ENCODE measurements around the gene STK39. TPM values are rescaled to one million over a fixed set of nuclear protein-coding genes. Genes with fewer than 3 reads are reported as not detected.

The STK39 gene
- total and polyA plus RNA-seq, 9 of the 15 experiments (the other 6 are each of a cell fraction or from before 2014, with no cell fraction given), result 0.19 to 0.76 (median 0.51) TPM

DNA sequence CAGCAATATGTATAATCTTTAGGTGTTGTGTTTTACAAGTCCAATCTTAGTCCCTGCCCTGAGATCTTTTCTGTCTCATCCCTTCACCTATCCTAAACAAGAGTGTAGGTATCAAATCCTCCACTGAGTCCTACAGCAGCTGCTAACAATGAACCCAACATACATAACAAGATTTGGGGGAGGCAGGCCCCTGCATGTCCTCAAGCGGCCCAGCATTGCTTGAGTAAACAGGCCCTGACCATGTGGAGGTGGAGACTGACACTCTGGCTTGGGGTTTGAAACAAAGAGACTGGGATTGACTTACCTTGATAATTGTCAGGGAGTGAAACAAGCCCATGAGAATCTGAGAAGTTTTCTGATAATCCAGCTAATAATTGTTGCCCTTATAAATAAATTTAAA lies 213.4 kb downstream of the STK39 start (continued):
- TF ChIP-seq, protein P1, sequence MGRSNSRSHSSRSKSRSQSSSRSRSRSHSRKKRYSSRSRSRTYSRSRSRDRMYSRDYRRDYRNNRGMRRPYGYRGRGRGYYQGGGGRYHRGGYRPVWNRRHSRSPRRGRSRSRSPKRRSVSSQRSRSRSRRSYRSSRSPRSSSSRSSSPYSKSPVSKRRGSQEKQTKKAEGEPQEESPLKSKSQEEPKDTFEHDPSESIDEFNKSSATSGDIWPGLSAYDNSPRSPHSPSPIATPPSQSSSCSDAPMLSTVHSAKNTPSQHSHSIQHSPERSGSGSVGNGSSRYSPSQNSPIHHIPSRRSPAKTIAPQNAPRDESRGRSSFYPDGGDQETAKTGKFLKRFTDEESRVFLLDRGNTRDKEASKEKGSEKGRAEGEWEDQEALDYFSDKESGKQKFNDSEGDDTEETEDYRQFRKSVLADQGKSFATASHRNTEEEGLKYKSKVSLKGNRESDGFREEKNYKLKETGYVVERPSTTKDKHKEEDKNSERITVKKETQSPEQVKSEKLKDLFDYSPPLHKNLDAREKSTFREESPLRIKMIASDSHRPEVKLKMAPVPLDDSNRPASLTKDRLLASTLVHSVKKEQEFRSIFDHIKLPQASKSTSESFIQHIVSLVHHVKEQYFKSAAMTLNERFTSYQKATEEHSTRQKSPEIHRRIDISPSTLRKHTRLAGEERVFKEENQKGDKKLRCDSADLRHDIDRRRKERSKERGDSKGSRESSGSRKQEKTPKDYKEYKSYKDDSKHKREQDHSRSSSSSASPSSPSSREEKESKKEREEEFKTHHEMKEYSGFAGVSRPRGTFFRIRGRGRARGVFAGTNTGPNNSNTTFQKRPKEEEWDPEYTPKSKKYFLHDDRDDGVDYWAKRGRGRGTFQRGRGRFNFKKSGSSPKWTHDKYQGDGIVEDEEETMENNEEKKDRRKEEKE (IDR thresholded peaks at IDR 0.05; ENCODE audit: borderline replicate concordance in 1 of 2, control insufficient read depth in 1 of 2, low read depth in 2 of 2, low read length in 1 of 2), result no peak
- TF ChIP-seq, protein P2, sequence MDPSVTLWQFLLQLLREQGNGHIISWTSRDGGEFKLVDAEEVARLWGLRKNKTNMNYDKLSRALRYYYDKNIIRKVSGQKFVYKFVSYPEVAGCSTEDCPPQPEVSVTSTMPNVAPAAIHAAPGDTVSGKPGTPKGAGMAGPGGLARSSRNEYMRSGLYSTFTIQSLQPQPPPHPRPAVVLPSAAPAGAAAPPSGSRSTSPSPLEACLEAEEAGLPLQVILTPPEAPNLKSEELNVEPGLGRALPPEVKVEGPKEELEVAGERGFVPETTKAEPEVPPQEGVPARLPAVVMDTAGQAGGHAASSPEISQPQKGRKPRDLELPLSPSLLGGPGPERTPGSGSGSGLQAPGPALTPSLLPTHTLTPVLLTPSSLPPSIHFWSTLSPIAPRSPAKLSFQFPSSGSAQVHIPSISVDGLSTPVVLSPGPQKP (CRISPR knock-in tag; IDR thresholded peaks at IDR 0.05), result no peak
- TF ChIP-seq ZKSCAN3 (CRISPR knock-in tag; IDR thresholded peaks at IDR 0.05), result no peak
- TF ChIP-seq, protein P3, sequence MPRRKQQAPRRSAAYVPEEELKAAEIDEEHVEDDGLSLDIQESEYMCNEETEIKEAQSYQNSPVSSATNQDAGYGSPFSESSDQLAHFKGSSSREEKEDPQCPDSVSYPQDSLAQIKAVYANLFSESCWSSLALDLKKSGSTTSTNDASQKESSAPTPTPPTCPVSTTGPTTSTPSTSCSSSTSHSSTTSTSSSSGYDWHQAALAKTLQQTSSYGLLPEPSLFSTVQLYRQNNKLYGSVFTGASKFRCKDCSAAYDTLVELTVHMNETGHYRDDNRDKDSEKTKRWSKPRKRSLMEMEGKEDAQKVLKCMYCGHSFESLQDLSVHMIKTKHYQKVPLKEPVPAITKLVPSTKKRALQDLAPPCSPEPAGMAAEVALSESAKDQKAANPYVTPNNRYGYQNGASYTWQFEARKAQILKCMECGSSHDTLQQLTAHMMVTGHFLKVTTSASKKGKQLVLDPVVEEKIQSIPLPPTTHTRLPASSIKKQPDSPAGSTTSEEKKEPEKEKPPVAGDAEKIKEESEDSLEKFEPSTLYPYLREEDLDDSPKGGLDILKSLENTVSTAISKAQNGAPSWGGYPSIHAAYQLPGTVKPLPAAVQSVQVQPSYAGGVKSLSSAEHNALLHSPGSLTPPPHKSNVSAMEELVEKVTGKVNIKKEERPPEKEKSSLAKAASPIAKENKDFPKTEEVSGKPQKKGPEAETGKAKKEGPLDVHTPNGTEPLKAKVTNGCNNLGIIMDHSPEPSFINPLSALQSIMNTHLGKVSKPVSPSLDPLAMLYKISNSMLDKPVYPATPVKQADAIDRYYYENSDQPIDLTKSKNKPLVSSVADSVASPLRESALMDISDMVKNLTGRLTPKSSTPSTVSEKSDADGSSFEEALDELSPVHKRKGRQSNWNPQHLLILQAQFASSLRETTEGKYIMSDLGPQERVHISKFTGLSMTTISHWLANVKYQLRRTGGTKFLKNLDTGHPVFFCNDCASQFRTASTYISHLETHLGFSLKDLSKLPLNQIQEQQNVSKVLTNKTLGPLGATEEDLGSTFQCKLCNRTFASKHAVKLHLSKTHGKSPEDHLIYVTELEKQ (CRISPR knock-in tag; IDR thresholded peaks at IDR 0.05), result no peak
- TF ChIP-seq, protein P4, sequence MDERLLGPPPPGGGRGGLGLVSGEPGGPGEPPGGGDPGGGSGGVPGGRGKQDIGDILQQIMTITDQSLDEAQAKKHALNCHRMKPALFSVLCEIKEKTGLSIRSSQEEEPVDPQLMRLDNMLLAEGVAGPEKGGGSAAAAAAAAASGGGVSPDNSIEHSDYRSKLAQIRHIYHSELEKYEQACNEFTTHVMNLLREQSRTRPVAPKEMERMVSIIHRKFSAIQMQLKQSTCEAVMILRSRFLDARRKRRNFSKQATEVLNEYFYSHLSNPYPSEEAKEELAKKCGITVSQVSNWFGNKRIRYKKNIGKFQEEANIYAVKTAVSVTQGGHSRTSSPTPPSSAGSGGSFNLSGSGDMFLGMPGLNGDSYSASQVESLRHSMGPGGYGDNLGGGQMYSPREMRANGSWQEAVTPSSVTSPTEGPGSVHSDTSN (CRISPR knock-in tag; IDR thresholded peaks at IDR 0.05; ENCODE audit: low read depth), result no peak
- TF ChIP-seq, protein P4 (tag; conservative IDR thresholded peaks at IDR 0.05; ENCODE audit: low read depth), result no peak
- TF ChIP-seq, protein P5, sequence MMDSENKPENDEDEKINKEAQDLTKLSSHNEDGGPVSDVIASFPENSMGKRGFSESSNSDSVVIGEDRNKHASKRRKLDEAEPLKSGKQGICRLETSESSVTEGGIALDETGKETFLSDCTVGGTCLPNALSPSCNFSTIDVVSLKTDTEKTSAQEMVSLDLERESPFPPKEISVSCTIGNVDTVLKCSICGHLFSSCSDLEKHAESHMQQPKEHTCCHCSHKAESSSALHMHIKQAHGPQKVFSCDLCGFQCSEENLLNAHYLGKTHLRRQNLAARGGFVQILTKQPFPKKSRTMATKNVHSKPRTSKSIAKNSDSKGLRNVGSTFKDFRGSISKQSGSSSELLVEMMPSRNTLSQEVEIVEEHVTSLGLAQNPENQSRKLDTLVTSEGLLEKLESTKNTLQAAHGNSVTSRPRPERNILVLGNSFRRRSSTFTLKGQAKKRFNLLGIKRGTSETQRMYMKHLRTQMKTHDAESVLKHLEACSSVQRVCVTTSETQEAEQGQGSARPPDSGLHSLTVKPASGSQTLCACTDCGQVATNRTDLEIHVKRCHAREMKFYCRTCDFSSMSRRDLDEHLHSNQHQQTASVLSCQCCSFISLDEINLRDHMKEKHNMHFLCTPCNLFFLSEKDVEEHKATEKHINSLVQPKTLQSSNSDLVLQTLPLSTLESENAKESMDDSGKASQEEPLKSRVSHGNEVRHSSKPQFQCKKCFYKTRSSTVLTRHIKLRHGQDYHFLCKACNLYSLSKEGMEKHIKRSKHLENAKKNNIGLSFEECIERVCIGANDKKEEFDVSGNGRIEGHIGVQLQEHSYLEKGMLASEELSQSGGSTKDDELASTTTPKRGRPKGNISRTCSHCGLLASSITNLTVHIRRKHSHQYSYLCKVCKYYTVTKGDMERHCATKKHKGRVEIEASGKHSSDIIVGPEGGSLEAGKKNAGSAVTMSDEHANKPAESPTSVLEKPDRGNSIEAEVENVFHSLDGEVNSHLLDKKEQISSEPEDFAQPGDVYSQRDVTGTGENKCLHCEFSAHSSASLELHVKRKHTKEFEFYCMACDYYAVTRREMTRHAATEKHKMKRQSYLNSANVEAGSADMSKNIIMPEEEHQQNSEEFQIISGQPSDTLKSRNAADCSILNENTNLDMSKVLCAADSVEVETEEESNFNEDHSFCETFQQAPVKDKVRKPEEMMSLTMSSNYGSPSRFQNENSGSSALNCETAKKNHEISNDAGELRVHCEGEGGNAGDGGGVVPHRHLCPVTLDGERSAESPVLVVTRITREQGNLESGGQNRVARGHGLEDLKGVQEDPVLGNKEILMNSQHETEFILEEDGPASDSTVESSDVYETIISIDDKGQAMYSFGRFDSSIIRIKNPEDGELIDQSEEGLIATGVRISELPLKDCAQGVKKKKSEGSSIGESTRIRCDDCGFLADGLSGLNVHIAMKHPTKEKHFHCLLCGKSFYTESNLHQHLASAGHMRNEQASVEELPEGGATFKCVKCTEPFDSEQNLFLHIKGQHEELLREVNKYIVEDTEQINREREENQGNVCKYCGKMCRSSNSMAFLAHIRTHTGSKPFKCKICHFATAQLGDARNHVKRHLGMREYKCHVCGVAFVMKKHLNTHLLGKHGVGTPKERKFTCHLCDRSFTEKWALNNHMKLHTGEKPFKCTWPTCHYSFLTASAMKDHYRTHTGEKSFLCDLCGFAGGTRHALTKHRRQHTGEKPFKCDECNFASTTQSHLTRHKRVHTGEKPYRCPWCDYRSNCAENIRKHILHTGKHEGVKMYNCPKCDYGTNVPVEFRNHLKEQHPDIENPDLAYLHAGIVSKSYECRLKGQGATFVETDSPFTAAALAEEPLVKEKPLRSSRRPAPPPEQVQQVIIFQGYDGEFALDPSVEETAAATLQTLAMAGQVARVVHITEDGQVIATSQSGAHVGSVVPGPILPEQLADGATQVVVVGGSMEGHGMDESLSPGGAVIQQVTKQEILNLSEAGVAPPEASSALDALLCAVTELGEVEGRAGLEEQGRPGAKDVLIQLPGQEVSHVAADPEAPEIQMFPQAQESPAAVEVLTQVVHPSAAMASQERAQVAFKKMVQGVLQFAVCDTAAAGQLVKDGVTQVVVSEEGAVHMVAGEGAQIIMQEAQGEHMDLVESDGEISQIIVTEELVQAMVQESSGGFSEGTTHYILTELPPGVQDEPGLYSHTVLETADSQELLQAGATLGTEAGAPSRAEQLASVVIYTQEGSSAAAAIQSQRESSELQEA (IDR thresholded peaks at IDR 0.05; ENCODE audit: low read depth), result no peak
- no peak for TF ChIP-seq MCM7 (IDR thresholded peaks at IDR 0.05)

Data from K562 (cell line).